HUES64 (cell line): ENCODE results near the gene ARHGEF2.
A peak's percentile ranks its signal among the peaks of the same experiment; 100 is the strongest.
"Not testable (repeated sequence)": the region's sequence is repeated elsewhere in the genome, so short reads cannot be mapped to it uniquely, and the experiment has no call there.

ENCODE experiments used
- H3K27ac ChIP-seq: 2 replicates; pipeline ENCODE4 v1.7.0; 2013; ENCODE audit warnings: low read depth, low read length, inconsistent platforms
- H3K27me3 ChIP-seq: 2 replicates; pipeline ENCODE4 v1.6.1; 2013; ENCODE audit warnings: mild to moderate bottlenecking, low read length; ENCODE audit not compliant: insufficient read depth
- H3K36me3 ChIP-seq: 2 replicates; pipeline ENCODE4 v1.6.1; 2013; ENCODE audit warnings: mild to moderate bottlenecking, low read length; ENCODE audit not compliant: insufficient read depth
- H3K4me1 ChIP-seq: 2 replicates; pipeline ENCODE4 v1.6.1; 2013; ENCODE audit warnings: mild to moderate bottlenecking, low read length, moderate library complexity; ENCODE audit not compliant: insufficient read depth
- H3K4me3 ChIP-seq: 2 replicates; pipeline ENCODE4 v1.5.1; 2013; ENCODE audit warnings: mild to moderate bottlenecking, low read length, moderate library complexity
- H3K9ac ChIP-seq: 2 replicates; pipeline ENCODE4 v1.6.1; 2013; ENCODE audit warnings: mild to moderate bottlenecking, low read depth, low read length
- H3K9me3 ChIP-seq: 2 replicates; pipeline ENCODE4 v1.6.1; 2013; ENCODE audit warnings: low read depth, low read length; ENCODE audit not compliant: insufficient read depth
- WGBS: fragments of 150-250, 120-280 bp; methylation state at CpG from one replicate; pipeline ENCODE4 v1.1.7; 2013; ENCODE audit warnings: missing lambda C conversion rate; 5-methylcytosine and 5-hydroxymethylcytosine counted together

The ARHGEF2 gene

DNA sequence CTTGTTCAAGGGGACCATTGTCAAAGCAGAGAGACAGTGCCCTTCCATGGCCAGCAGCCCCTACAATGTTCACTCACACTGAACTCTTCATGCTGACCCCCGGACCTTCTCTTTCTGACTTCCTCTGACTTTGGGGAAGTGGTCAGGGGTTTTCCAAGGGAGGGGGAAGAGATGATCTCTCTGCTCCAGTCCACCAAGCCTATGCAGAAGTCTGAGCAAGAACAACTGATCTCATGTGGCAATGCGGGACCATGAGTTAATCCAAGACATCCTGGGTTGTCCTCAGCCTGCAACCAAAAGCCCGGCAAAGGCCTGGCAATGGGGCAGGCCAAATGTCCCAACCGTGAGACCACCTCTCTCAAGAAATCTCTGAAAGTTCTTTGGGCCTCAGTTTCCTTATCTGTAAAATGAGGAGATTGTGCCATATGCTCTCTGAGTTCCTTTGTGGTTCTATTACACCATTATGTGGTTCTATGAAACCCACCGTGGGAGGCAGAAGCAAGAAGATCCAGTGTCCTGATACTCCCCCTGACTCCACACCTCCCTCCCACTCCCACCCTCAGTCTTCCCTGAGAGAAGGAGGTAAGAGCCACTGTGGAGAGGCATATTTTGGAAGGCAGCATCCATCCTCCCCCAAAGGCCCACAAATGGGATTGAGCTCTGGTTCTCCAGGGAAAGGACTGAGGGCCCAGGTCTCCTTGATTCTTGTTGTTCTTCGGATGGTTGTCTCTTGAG is 11.8 kb upstream of the ARHGEF2 start:
- no peaks in the 10 kb centered on the region for H3K9me3 ChIP-seq
- no peaks in the 10 kb centered on the region for H3K27me3 ChIP-seq
- H3K27ac ChIP-seq: no peak overlapping the region
- no peaks in the 10 kb centered on the region for H3K4me1 ChIP-seq
- WGBS: 94% methylated on average over 6 of the region's 6 CpGs
- no peak overlapping the region for H3K9ac ChIP-seq
- H3K4me3 ChIP-seq: no peak overlapping the region
- H3K36me3 ChIP-seq: no peaks in the 10 kb centered on the region

DNA sequence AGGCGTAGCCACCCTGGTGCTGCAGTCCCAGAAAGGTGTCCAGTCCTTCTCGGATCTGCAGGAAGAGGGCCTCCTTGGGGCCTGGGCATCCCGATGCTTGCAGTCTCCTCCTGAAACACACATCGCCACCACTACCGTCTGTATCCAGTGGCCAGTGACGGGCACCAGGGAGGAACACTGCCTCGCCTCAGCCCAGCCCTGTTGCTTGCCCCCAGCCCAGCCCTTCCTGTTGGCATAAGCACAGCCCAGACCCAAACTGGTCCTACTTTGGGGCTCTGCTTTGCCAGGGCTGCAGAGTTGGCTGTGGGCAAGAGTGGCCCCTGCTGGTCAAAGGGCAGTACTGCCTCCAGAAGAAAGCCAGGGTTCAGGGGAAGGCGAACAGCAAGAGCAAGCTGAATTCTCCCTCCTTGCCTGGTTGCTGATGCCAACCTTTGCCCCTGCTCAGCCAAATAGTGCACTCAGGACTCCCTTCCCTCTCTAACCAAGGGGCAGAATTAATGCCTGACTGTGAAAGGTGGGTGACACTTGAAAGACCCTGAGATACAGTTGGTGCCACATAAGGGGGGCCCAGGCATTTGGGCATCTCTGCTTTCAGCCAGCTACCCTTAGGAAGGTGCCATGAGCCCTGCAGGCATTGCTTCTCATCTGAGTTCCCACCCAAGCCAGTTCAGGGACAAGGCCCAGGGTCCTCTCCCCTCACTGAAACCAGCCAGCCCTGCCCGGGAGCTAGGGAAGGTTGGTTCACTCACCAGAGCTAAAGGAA is 11.1 kb upstream of the ARHGEF2 start:
- WGBS: 57% methylated on average over 9 of the region's 9 CpGs
- Histone ChIP-seq H3K4me3 (no peak overlapping the region), H3K36me3 (no peaks in the 10 kb centered on the region), H3K27ac (no peak overlapping the region), H3K9me3 (no peaks in the 10 kb centered on the region), H3K27me3 (no peaks in the 10 kb centered on the region), H3K4me1 (0 out of 2 replicates have a peak, but pooled peaks cover 3% of the 10 kb centered on the region), H3K9ac (no peak overlapping the region)

DNA sequence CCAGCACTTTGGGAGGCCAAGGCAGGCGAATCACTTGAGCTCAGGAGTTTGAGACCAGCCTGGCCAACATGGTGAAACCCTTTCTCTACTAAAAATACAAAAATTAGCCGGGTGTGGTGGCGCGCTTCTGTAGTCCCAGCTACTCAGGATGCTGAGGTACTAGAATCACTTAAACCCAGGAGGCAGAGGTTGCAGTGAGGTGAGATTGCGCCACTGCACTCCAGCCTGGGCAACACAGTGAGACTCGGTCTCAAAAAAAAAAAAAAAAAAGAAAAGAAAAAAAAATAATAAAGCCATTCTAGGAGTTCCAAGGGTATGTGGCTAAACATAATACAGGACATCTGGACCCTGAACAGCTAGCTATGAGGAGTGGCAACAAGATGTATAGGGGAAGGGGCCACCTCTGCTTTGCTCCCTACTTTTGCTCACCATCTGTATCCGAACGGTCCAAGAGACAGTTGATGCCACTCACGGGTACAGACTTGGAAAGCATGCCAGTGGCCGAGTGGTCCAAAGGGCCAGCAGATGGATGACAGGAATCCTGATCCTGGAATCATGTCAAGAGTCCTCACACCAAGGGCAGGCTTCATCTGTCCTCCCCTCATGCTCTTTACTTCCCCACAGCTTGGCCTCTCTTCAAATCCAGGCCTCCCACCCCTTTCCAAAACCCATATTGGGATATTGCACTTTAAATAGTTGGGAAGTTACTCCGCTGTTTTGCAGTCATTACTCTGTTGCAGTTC is 6.7 kb upstream of the ARHGEF2 start:
- WGBS: 94% methylated on average over 11 of the region's 11 CpGs
- not testable (repeated sequence) for H3K36me3 ChIP-seq, H3K9ac ChIP-seq, H3K27me3 ChIP-seq, H3K27ac ChIP-seq, H3K4me3 ChIP-seq, H3K9me3 ChIP-seq
- peaks cover 21% of the 10 kb centered on the region for H3K4me1 ChIP-seq

DNA sequence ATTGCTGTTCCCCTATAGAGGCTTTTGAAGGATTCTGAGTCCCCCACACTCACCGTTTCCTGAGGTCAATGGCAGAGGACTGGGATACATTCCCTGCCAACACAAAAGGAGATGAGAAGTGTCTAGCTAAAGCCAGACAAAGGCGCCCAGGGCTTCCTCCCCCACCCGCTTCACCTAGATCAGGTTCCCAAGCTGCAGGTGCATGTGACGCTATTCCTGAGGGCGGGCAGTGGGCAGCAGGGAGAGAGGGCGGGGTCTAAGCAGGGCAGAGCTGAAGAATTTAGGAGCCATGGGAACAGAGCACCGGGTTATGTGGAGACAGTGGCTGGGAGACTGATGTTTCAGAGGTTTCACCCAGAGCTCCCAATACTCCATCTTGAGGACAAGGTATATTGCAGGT is 6.0 kb upstream of the ARHGEF2 start:
- H3K4me1 ChIP-seq: peaks cover 28% of the 10 kb centered on the region
- peak overlapping the region; percentile 19; the same call in 1 of the 2 replicates for H3K9ac ChIP-seq
- H3K27me3 ChIP-seq: no peaks in the 10 kb centered on the region
- peak overlapping the region; percentile 24; the same call in 1 of the 2 replicates for H3K27ac ChIP-seq
- H3K36me3 ChIP-seq: no peaks in the 10 kb centered on the region
- WGBS: 55% methylated on average over 7 of the region's 7 CpGs
- peak overlapping the region; percentile 15; the same call in 1 of the 2 replicates for H3K4me3 ChIP-seq
- no peaks in the 10 kb centered on the region for H3K9me3 ChIP-seq

DNA sequence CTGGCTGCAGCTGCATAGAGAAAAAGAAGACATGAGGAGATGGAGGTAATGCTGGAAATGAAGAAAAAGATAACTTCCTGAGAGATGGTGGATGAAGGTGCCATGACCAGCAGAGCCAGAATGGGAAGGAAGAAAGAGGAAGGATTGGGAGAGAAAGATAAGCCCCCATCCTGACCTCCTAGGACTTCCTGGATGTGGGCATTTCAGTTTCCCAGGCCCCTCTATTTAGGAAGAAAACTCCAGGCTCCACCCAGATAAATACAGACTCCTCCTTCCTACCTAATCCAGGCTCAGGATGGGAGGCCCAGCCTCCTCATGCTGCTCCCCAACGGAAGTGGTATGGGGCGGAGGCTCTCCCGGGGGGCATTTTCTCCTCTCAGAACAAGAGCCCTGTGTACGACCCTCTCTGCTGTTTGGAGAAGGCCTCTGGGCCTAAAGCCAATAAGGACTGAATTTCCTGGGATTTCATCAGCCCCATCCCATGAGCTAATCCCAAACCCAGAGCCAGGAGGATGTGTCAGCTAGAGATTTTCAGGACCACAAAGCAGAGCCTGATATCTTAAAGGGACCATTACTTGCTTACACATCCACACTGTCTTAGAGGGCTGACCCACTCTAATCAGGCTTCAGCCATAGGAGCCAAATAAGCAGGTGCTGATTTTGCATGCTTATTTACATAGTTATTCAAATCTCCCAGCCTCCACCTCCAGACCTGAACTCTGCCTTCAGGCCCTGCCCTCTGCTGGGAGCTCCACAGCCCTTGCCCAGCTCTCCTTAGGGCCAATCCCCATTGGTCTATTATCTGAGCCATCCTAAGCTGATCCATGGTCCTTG is 5.1 kb upstream of the ARHGEF2 start:
- H3K27ac ChIP-seq: no peak overlapping the region
- peaks cover 34% of the 10 kb centered on the region for H3K4me1 ChIP-seq

DNA sequence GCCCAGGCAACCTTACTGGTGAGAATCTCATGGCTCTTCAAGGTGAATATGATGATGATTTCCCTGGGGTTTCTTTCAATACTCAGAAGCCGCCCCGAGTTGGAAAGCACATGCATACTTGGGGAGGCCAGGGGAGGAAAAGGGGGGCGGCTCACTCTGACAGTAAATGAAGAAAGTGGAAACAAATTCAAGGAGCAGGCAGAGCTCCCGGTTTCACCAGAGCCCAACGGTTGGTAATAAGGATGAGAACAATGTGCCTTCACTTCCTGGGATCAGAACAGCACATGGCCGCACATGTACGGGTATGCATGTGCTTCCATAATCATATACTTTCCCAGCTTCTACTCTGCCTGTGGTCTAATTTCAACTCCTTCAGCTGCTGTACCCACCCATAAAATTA is 3.8 kb upstream of the ARHGEF2 start:
- no peak overlapping the region for H3K4me3 ChIP-seq
- no peaks in the 10 kb centered on the region for H3K9me3 ChIP-seq
- no peaks in the 10 kb centered on the region for H3K27me3 ChIP-seq
- no peak overlapping the region for H3K27ac ChIP-seq
- no peaks in the 10 kb centered on the region for H3K36me3 ChIP-seq
- WGBS: 87% methylated on average over 7 of the region's 7 CpGs
- peaks cover 34% of the 10 kb centered on the region for H3K4me1 ChIP-seq
- H3K9ac ChIP-seq: no peak overlapping the region

More for the DNA sequence above, 5.1 kb upstream of the ARHGEF2 start:
- Histone ChIP-seq H3K9me3 (no peaks in the 10 kb centered on the region), H3K36me3 (no peaks in the 10 kb centered on the region), H3K4me3 (peak overlapping the region; percentile 15; the same call in 1 of the 2 replicates), H3K9ac (no peak overlapping the region), H3K27me3 (no peaks in the 10 kb centered on the region)
- WGBS: 66% methylated on average over 4 of the region's 4 CpGs

DNA sequence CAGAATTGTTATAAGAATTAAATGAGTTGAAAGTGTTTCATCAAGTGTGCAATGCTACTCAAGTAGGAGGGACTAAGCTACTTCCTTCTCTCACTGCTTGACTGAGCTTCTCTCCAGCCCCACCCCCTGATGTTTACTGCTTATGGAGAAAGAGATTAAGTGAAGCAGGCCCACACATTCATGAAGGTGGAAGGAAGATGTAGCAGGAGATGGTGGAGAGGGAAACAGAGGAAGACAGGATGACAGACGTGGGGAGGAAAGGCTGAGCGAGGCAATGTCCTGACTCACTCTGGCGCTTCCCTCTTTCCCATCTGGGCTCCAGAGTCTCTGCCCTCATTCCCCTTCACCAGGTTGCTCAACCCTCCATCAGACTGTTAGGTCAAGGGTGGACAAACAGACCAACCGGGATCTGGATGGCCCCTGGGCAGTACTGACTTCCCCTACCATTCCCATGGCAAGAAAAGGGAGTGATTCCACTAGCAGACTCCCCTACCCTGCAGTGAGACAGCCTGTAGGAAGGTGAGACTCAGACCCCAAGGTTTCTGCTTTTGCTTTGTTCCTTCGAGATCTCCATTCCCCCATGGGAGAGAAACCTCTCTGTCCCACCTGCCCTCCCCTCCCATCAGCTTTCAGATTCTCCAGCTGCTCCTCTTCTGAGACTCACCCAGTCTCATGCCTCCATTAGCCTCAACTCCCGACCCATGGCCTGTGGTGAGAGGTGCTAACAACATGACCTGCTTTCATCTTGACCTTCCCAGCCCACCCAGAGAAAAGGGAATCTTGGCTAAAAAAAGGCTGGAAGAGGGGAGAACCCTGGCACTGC is 3.1 kb upstream of the ARHGEF2 start:
- peaks cover 40% of the 10 kb centered on the region for H3K4me1 ChIP-seq
- H3K36me3 ChIP-seq: no peaks in the 10 kb centered on the region
- no peak overlapping the region for H3K27ac ChIP-seq
- H3K9ac ChIP-seq: no peak overlapping the region
- H3K9me3 ChIP-seq: no peaks in the 10 kb centered on the region
- no peak overlapping the region for H3K4me3 ChIP-seq
- H3K27me3 ChIP-seq: no peaks in the 10 kb centered on the region
- 73% methylated on average over 6 of the region's 6 CpGs for WGBS

DNA sequence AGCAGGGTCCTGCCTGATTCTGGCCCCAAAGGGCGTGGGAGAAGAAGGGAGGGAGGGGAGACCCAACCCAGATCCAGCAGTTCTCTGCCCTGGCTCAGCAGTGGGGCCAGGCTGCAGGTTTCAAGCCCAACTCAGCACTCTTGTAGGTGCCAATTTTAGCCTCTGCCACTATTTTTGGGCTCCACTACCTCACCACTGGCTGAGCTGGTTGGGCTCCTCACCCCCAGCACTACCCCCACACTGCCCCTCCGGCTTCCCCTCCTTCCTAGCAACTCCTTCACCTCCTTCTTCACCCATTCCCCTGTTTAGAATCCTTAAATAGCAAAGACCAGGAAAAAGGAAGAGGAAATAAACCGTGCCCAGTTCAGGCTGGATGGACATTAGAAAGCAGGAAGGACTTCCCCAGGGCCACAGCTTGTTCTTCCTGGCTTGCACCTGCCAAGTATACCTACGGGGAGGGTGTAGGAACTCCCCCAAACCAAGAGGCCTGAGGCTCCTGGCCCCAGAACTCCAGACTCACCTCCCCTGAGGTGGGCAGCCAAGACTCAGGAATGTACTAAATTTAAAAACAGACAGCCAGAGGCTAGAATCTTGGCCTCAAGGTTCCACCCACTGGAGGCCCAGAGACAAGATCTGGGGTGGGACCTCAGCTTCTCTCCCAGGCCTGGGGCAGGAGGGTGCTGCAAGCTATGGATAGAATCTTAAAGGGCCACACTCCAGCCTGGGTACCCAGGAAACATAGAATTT is 1.4 kb upstream of the ARHGEF2 start:
- H3K4me1 ChIP-seq: peaks cover 53% of the 10 kb centered on the region

DNA sequence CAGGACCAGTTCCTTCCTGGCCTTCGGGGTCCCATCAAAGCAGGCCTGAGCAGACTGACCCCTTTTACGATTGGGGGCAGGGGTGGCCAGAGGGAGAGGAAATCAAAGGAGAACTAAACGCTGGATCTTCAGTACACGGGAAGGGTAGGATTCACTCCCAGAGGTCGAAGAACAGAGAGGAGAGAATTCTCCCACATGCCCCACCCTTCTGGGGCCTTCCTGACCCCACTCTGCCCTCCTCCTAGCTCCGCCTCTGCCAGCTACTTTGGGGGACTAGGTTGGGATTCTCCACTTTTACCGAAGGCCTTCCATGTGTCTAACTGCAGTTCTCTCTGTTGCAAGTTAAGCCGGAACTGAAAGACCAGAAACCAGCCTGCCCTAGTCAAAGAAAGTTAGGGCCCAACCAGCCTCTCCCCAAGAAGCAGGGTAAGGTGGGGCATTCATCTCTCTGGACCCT is 654 bp upstream of the ARHGEF2 start:
- Histone ChIP-seq H3K4me1 (peaks cover 55% of the 10 kb centered on the region), H3K27me3 (no peaks in the 10 kb centered on the region), H3K36me3 (no peaks in the 10 kb centered on the region), H3K27ac (peak overlapping the region; percentile 95), H3K4me3 (peak overlapping the region; percentile 81), H3K9me3 (no peaks in the 10 kb centered on the region), H3K9ac (peak overlapping the region; percentile 64)
- WGBS: 9% methylated on average over 8 of the region's 8 CpGs

More for the DNA sequence above, 1.4 kb upstream of the ARHGEF2 start:
- Histone ChIP-seq H3K4me3 (peak overlapping the region; percentile 81), H3K36me3 (no peaks in the 10 kb centered on the region), H3K9ac (peak overlapping the region; percentile 64; the same call in 1 of the 2 replicates), H3K27me3 (no peaks in the 10 kb centered on the region), H3K9me3 (no peaks in the 10 kb centered on the region), H3K27ac (peak overlapping the region; percentile 95; the same call in 1 of the 2 replicates)
- 66% methylated on average over 4 of the region's 4 CpGs for WGBS
